HepG2 (cell line): ENCODE measurements around the gene BCAS1. TPM values are rescaled to one million over a fixed set of nuclear protein-coding genes. Genes with fewer than 3 reads are reported as not detected.

Experiments
- ARHGAP35 ChIP-seq: sonication (generic); formaldehyde crosslinking; IDR thresholded peaks from 2 replicates; pipeline ENCODE4 v1.9.0; 2022; ENCODE audit warnings: mild to moderate bottlenecking, inconsistent platforms, moderate library complexity, missing genetic modification reagents, borderline replicate concordance
- ATF1 ChIP-seq: IDR thresholded peaks from 2 replicates; pipeline ENCODE4 v1.6.1; 2016; ENCODE audit warnings: mild to moderate bottlenecking, control low read depth
- CC2D1A ChIP-seq: sonication (generic); formaldehyde crosslinking; IDR thresholded peaks from 2 replicates; pipeline ENCODE4 v1.8.1; 2023; ENCODE audit warnings: mild to moderate bottlenecking, missing genetic modification reagents
- FOSL2 ChIP-seq: sonication (generic); formaldehyde crosslinking; IDR thresholded peaks from 2 replicates; pipeline ENCODE4 v1.4.0; 2020; ENCODE audit warnings: missing genetic modification reagents
- HMGXB4 ChIP-seq, 2 experiments: sonication (generic) in 1 of 2; formaldehyde crosslinking in 1 of 2; IDR thresholded peaks; 2 replicates each; pipeline versions ENCODE4 v1.4.0 to v1.6.1; 2018 to 2020; ENCODE audit warnings: missing genetic modification reagents in 2 of 2, borderline replicate concordance in 1 of 2, low read depth in 1 of 2, mild to moderate bottlenecking in 1 of 2, missing biosample characterization in 1 of 2
- HNRNPL ChIP-seq: fragments of 200-400 bp; formaldehyde crosslinking; IDR thresholded peaks from 2 replicates; pipeline ENCODE4 v1.6.1; 2017; ENCODE audit warnings: mild to moderate bottlenecking, low read depth, low read length
- IKZF1 ChIP-seq: fragments of 450-650 bp; IDR thresholded peaks from 2 replicates; pipeline ENCODE4 v1.7.1; 2016
- IKZF4 ChIP-seq: sonication (generic); formaldehyde crosslinking; IDR thresholded peaks from 2 replicates; pipeline ENCODE4 v1.5.1; 2020; ENCODE audit warnings: borderline replicate concordance, mild to moderate bottlenecking, low read depth, missing genetic modification reagents; ENCODE audit errors: not compliant biosample characterization
- KAT7 ChIP-seq: IDR thresholded peaks from 2 replicates; pipeline ENCODE4 v1.6.1; 2018; ENCODE audit warnings: borderline replicate concordance, missing compliant biosample characterization
- KDM2A ChIP-seq: sonication (generic); formaldehyde crosslinking; IDR thresholded peaks from 2 replicates; pipeline ENCODE4 v1.4.0; 2020; ENCODE audit warnings: low read depth, missing genetic modification reagents, borderline replicate concordance
- MED13 ChIP-seq: sonication (generic); formaldehyde crosslinking; IDR thresholded peaks from 2 replicates; pipeline ENCODE4 v1.5.0; 2020; ENCODE audit warnings: missing genetic modification reagents
- NFKB2 ChIP-seq: sonication (generic); formaldehyde crosslinking; IDR thresholded peaks from 2 replicates; pipeline ENCODE4 v1.4.0; 2020; ENCODE audit warnings: missing genetic modification reagents, borderline replicate concordance
- NR1H2 ChIP-seq: sonication (generic); formaldehyde crosslinking; IDR thresholded peaks from 2 replicates; pipeline ENCODE4 v1.8.1; 2022; ENCODE audit warnings: low read depth, missing genetic modification reagents, borderline replicate concordance
- RARA ChIP-seq: IDR thresholded peaks from 2 replicates; pipeline ENCODE4 v1.6.1; 2016; ENCODE audit warnings: missing genetic modification reagents, missing compliant biosample characterization
- SATB2 ChIP-seq: sonication (generic); formaldehyde crosslinking; IDR thresholded peaks from 2 replicates; pipeline ENCODE4 v1.5.0; 2020; ENCODE audit warnings: missing genetic modification reagents
- SMAD9 ChIP-seq: sonication (generic); formaldehyde crosslinking; IDR thresholded peaks from 2 replicates; pipeline ENCODE4 v1.5.1; 2020; ENCODE audit warnings: mild to moderate bottlenecking, missing genetic modification reagents
- SRSF1 ChIP-seq: fragments of 200-400 bp; formaldehyde crosslinking; optimal IDR thresholded peaks from 2 replicates; pipeline ENCODE3; 2017; ENCODE audit warnings: mild to moderate bottlenecking, low read depth, low read length, moderate library complexity
- TEAD2 ChIP-seq: sonication (generic); formaldehyde crosslinking; IDR thresholded peaks from 2 replicates; pipeline ENCODE4 v1.9.0; 2021; ENCODE audit warnings: missing genetic modification reagents
- TFDP1 ChIP-seq: IDR thresholded peaks from 2 replicates; pipeline ENCODE4 v1.6.1; 2016; ENCODE audit warnings: missing compliant biosample characterization, missing genetic modification reagents, borderline replicate concordance
- WIZ ChIP-seq: sonication (generic); formaldehyde crosslinking; IDR thresholded peaks from 2 replicates; pipeline ENCODE4 v1.5.1; 2020; ENCODE audit warnings: mild to moderate bottlenecking, missing genetic modification reagents
- ZBTB46 ChIP-seq: sonication (generic); formaldehyde crosslinking; IDR thresholded peaks from 2 replicates; pipeline ENCODE4 v1.4.0; 2020; ENCODE audit warnings: mild to moderate bottlenecking, missing genetic modification reagents, borderline replicate concordance
- ZEB1 ChIP-seq: IDR thresholded peaks from 2 replicates; pipeline ENCODE4 v1.6.1; 2012; ENCODE audit warnings: mild to moderate bottlenecking, low read depth, inconsistent platforms; ENCODE audit not compliant: insufficient replicate concordance
- ZNF12 ChIP-seq: sonication (generic); formaldehyde crosslinking; IDR thresholded peaks from 2 replicates; pipeline ENCODE4 v1.5.0; 2020; ENCODE audit warnings: missing genetic modification reagents
- ZNF430 ChIP-seq: sonication (generic); formaldehyde crosslinking; IDR thresholded peaks from 2 replicates; pipeline ENCODE4 v1.9.0; 2021; ENCODE audit warnings: mild to moderate bottlenecking, missing genetic modification reagents
- ZNF501 ChIP-seq: sonication (generic); formaldehyde crosslinking; IDR thresholded peaks from 2 replicates; pipeline ENCODE4 v1.5.1; 2020; ENCODE audit warnings: mild to moderate bottlenecking, moderate library complexity, missing genetic modification reagents
- ZNF572 ChIP-seq: sonication (generic); formaldehyde crosslinking; IDR thresholded peaks from 2 replicates; pipeline ENCODE4 v1.5.1; 2020; ENCODE audit warnings: mild to moderate bottlenecking, missing genetic modification reagents
- ZNF589 ChIP-seq: sonication (generic); formaldehyde crosslinking; conservative IDR thresholded peaks from 2 replicates; pipeline ENCODE4 v1.8.0; 2022; ENCODE audit warnings: mild to moderate bottlenecking, moderate library complexity, missing genetic modification reagents
- ZNF616 ChIP-seq: sonication (generic); formaldehyde crosslinking; IDR thresholded peaks from 2 replicates; pipeline ENCODE4 v1.5.0; 2020; ENCODE audit warnings: low read depth, mild to moderate bottlenecking, missing genetic modification reagents
- polyA plus RNA-seq, 8 experiments: library from polyadenylated mRNA; depleted of rRNA in 3 of 8; stranded (reverse) in 7 of 8; unstranded in 1 of 8; fragments of >200 nt; fragmentation: Illumina TruSeq in 4 of 8; extraction: Trizol in 4 of 8; gene quantifications; 2 replicates each; pipeline versions ENCODE4 v1.2.1 to v1.2.3, GENCODE V29; 2011 to 2016; ENCODE audit warnings: low read depth in 4 of 8, missing spikeins in 1 of 8, mixed read lengths in 1 of 8; ENCODE audit not compliant: insufficient read depth in 1 of 8
- total RNA-seq, 5 experiments: library from RNA; depleted of rRNA; stranded (reverse); fragments of >200 nt; fragmentation: Illumina TruSeq; extraction: Trizol; gene quantifications; 2 replicates each; pipeline ENCODE4 v1.2.3, GENCODE V29; 2016; ENCODE audit warnings: low read depth in 1 of 5

BCAS1 gene
- total and polyA plus RNA-seq, 2 of the 13 experiments (the other 11 are each of a cell fraction or from before 2014, with no cell fraction given), result 0.55 to 0.91 TPM

GRCh38 chr20:54103067-54103761, 32.8 kb upstream of the BCAS1 start (continued):
- TF ChIP-seq ZBTB46 (CRISPR knock-in tag) (no peak), ZNF572 (CRISPR knock-in tag) (no peak), SRSF1 (no peak), SMAD9 (CRISPR knock-in tag) (no peak), ZNF501 (CRISPR knock-in tag) (no peak; the same call in 1 of the 2 replicates), ZNF589 (CRISPR knock-in tag) (no peak), FOSL2 (CRISPR knock-in tag) (peak; percentile 83), ZEB1 (no peak), NR1H2 (CRISPR knock-in tag) (no peak), WIZ (CRISPR knock-in tag) (no peak), TEAD2 (CRISPR knock-in tag) (no peak), ZNF616 (CRISPR knock-in tag) (peak; percentile 29; the same call in 1 of the 2 replicates), KDM2A (CRISPR knock-in tag) (peak; percentile 76), CC2D1A (CRISPR knock-in tag) (no peak), HMGXB4 (CRISPR knock-in tag; IDR thresholded peaks at IDR 0.05; ENCODE audit: borderline replicate concordance in 1 of 2, low read depth in 1 of 2) (peak; percentile 74 to 90), HNRNPL (no peak), ARHGAP35 (CRISPR knock-in tag) (no peak), MED13 (CRISPR knock-in tag) (no peak), ZNF430 (CRISPR knock-in tag) (no peak), RARA (CRISPR knock-in tag) (peak; percentile 89), KAT7 (CRISPR knock-in tag) (no peak), ATF1 (CRISPR knock-in tag) (no peak), IKZF4 (no peak), IKZF1 (no peak), NFKB2 (no peak), TFDP1 (CRISPR knock-in tag) (peak; percentile 76; the same call in 1 of the 2 replicates), SATB2 (CRISPR knock-in tag) (peak; percentile 93; the same call in 1 of the 2 replicates), ZNF12 (CRISPR knock-in tag) (peak; percentile 82)
